Stromal cell of bone marrow (primary cell): ENCODE measurements around the gene UTF1.

Source experiments
- DNase-seq: peaks from one replicate; pipeline ENCODE4 v3.0.0-alpha.2; 2012; ENCODE audit warnings: low read depth

The UTF1 gene

DNA sequence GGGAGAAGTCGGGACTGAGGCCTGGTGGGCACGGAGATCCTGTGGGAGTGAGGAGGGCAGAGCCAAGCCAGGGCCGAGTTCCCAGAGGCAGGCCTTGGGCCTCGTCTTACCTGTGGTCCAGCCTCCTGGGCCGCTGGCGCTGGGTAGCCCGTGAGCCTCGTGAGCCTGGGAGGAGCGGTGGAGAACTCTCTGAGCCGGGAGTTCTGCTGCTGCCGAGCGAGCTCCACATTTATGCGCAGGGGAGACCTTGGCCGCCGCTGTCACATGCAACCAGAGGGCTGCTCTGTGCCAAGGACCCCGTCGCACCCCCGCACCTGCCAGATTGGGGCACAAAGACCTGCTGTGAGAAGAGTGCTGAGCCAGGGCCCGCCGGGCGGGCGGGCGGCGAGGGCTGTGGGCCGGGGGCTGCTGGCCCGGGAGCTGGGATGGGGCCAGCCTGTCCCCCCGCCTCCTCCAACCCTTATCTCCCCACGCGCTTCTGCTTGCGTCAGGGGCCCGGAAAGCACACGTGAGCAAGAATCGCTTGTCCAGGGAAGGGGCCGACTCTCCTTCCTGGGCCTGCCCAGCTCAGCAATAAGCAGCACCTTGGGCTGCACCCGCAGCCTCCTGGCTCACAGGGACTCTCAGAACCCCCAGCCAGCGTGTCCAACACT lies 17.8 kb downstream of the UTF1 start:
- DNase-seq = no peak

- no peak for DNase-seq
Measured at GRCh38 chr10:133248334-133248715, 18.3 kb downstream of the UTF1 start.

DNA sequence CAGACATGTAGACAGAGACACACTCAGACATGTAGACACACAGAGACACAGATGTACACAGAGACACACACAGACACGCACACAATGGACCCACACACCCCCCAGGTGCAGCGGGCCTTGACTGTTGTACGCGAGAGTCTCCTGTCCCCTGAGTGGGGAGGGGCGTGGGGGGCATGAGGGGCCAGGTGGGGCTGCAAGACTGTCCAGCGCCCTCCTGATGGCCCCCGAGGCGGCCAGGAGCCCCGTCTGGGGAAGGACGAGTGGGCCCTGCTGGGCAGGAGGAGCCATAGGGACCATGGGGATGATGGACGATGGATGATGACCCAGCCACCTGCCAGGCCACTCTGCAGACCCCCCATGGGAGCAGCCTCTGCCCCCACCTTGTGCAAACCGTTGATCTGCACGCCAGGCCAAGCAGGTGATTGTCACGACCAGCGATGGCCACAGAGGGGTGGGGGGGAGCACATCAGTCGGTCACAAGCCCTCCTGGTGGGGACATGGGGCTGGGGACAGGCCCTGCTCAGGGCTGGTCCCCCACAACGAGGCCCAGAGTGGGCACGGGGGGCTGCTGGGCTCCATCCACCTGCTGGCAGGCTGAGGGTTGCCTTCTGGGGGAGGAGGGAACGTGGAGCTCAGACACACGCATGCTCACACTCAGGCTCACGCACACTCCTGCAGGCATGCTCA lies 19.2 kb downstream of the UTF1 start:
- no peak for DNase-seq

GRCh38 chr10:133249975-133250754 lies 20.1 kb downstream of the UTF1 start:
- DNase-seq = no peak

DNA sequence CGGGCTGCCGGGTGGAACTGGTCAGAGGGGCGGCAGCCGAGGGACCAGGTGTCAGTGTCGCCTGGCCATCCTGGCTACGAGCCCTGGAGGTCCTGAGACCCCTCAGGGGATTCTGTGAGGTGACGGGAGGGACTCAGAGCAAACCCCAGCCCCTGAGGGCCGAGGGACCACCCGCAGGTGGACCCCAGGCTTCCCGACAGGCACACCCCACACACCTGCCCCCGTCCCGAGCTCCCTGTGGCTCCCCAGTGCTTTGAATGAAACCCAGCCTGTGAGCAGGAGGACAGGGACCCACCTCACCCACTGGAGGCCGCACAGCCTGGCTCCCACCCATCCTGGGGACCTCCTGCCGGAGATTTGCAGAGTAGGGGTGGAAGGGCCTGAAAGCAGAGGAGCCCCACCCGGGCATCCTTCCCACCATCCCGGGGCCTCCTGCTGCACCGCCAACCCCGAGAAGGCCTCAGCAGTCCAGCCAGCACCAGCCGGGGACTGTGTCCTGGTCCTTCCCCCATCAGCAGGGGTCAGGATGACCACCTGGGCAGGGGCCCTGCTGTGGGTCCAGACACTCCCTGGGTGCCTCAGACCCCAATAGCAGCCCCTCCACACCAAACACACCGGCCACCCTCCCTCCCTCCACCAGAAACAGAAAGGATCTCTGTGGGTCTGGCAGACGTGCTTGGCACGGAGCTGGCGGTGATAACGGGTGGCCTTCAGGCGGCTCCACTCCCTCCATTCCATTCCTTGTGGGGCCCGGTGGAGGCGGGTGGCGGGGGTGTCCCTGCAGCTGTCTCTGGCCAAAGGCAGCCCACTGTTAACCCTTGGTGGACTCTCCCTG lies 21.6 kb downstream of the UTF1 start:
- no peak for DNase-seq

GRCh38 chr10:133252223-133252552 lies 22.2 kb downstream of the UTF1 start:
- no peak for DNase-seq

DNA sequence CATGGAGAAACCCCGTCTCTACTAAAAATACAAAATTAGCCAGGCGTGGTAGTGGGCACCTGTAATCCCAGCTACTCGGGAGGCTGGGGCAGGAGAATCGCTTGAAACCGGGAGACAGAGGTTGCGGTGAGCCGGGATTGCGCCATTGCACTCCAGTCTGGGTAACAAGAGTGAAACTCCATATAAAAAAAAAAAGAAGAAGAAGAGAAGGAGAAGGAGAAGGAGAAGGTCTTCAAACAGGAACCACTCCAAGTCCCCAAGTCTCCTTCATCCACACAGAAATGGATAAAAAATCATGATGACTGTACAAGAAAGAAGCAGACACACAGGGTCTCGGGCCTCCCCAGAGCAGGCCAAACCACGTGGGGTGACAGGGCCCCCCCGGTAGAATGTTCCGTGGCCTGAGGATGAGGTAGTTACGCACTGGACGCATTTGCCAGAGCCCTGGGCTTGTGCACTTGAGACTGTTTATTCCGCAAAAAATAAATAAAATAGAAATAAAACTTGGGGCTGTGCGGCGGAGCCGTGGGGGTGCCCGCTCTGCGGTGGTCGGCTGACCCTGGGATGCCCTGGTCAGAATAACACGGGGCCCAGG lies 23.4 kb downstream of the UTF1 start:
- DNase-seq = no peak

GRCh38 chr10:133254421-133255120 lies 24.6 kb downstream of the UTF1 start:
- no peak for DNase-seq

GRCh38 chr10:133255323-133255722 lies 25.3 kb downstream of the UTF1 start:
- no peak for DNase-seq

DNA sequence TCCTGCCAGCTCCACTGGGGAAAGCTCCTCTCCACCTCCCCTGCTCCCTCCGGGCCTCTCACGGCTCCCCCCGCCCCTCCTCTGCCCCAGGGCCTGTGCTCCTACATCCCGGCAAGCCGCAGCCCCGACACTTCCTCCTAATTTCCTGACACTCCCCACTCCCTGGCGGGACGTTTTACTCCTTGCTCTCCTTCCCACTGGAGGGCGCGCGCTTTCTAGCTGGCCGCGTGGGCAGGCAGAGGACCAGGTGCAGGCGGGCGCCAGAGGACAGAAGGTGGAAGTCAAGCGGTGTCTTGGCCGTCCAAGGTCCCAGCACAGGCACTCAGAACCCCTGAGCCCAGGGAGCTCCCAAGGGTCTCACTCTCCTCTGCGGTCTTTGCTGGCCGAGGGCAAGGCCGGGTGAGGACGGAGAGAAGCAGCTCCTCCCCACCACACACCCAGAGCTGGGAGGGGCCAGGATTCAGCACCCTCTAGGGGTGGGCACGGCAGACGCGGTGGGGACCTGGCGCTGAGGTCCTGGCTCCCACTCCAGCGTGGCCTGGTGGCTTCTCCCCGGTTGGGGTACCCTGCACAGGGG lies 27.6 kb downstream of the UTF1 start:
- no peak for DNase-seq

- no peak for DNase-seq
Measured at GRCh38 chr10:133258066-133258817, 28.2 kb downstream of the UTF1 start.

DNA sequence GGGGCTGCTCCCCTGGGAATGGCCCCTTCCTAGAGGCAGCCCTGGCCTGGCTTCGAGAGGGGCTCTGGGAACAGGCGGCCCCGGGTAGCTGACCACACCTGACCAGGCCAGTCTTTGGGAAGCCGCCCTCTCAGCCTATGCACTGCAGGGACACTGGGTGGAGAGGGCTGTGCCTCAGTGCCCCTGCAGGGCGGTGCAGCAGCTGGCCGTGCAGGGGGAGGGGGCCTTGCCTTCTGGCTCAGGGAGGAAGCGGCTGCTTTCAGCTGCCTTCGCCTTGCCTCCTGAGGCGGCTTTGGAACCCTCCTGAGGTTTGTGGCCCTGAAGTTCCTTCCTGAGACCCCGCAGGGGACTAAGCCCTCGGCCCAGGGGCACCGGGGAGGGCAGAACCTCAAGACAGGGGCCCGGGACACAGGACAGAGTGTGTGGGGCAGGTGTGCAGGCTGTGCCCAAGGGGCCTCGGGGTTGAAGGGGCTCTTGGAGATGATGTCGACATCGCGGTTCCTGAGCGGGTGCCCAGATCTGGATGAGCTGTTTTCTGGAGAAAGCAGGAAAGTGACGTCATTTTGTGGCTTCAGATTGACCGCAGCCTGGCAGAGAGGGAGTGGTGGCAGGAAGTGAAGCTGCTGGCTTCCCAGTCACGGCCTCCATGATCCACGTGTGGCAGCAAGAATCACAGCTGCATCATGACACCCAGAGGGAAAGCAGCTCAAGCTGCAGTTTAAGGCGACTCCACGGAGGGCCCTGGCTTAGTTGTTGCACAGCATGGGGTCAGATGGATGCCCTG lies 29.0 kb downstream of the UTF1 start:
- DNase-seq = peak; percentile 100

DNA sequence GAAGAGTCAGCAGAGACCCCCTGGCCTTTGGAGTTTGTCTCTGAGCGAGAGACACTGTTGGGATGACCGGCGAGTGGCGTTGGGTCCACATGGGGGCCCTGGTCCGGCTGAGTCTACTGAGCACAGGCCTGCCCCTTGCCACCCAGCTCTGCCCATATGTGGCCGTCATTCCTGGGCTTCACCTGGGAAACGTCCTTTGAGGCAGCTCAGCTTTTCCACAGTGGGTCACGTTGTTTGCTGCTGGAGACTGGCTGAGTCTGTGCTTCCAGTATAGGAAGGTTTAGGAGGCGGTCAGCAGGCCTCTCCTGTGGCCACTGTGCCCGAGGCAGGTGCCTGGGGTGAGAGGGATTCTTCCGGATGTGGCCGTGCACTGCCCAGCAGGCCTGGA lies 29.6 kb downstream of the UTF1 start:
- DNase-seq = no peak

- no peak for DNase-seq
Measured at GRCh38 chr10:133260895-133261725, 31.1 kb downstream of the UTF1 start.

GRCh38 chr10:133261726-133262325 lies 31.8 kb downstream of the UTF1 start:
- no peak for DNase-seq

DNA sequence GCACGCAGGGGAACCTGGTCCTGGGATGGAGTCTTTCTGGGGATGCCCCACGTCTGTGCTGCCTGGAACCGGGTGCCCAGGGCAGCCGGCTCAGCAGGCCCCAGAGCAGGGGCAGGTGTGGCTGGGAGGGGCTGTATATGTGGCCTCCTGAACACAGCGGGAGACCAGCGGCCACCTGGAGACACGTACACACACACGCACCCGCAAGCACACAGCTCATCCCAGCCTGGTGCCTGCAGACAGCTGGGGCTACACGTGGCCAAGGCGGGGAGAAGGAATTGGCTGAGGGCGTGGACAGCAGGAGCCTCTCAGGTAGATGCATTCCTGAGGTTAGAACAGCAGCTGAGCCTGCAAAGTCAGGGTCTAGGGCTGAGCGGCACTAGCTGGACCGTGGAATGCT lies 32.7 kb downstream of the UTF1 start:
- no peak for DNase-seq

DNA sequence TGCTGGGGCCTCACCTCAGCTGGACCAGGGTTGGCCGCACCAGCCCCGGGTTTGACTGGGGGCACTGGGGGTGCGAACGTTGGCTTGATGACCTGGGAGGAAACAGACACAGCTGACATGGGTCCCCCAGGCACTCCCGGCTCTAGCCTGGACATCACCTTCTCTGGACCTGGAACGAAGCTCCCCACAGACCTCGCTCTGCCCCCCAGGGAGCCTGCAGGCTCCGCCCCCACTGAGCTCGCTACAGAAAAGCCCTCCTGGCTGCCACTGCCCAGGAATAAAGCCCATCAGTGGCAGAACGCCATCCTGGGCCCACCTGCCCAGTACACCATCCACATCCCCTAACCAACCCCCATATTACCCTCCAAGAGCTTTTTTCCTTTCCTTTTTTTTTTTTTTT lies 33.7 kb downstream of the UTF1 start:
- no peak for DNase-seq

- DNase-seq = no peak
Measured at GRCh38 chr10:133264461-133264860, 34.4 kb downstream of the UTF1 start.
